IMR-90 (cell line): ENCODE data around the gene VDR. TPM values are rescaled to one million over a fixed set of nuclear protein-coding genes. Genes with fewer than 3 reads are reported as not detected.

Experiments used
- ATAC-seq: fragments of 200-7000 bp; cut with Tn5 transposase; 2 replicates; pipeline ENCODE4 v1.9.1; 2020; ENCODE audit warnings: low read depth, mild to moderate bottlenecking, moderate library complexity
- BruUV-seq: library from RNA; stranded (reverse); fragments of 400-500 nt; replicated peaks from 2 replicates; lab custom pipeline; 2021; lab: Mats Ljungman, UMichigan
- CTCF ChIA-PET: fragments of 300-600 bp; formaldehyde crosslinking; extraction: SDS; loops from one replicate; lab custom pipeline; 2021; ENCODE audit warnings: antibody characterized with exemption; lab: Yijun Ruan, JAX
- POLR2A ChIA-PET: fragments of 300-600 bp; sonication (Branson Sonifier 250); formaldehyde crosslinking; loops from one replicate; lab custom pipeline; 2022; ENCODE audit warnings: antibody characterized with exemption; ENCODE audit not compliant: unreplicated experiment; lab: Charles Lee
- DNase-seq: peaks from one replicate; pipeline ENCODE4 v3.0.0; 2013
- H2AFZ ChIP-seq: replicated peaks from 2 replicates; pipeline ENCODE3; 2013; ENCODE audit warnings: low read length, mild to moderate bottlenecking; ENCODE audit not compliant: poor library complexity
- H2AK5ac ChIP-seq: 2 replicates; pipeline ENCODE4 v1.6.1; 2013; ENCODE audit warnings: low read depth, low read length, inconsistent platforms
- H2AK9ac ChIP-seq: replicated peaks from 2 replicates; pipeline ENCODE3; 2013; ENCODE audit warnings: mild to moderate bottlenecking, low read depth, low read length, moderate library complexity; ENCODE audit not compliant: poor library complexity
- H2BK120ac ChIP-seq: 2 replicates; pipeline ENCODE4 v1.6.1; 2013; ENCODE audit warnings: low read depth, low read length, inconsistent platforms
- H2BK15ac ChIP-seq: 3 replicates; pipeline ENCODE4 v1.6.1; 2013; ENCODE audit warnings: low read depth, low read length, inconsistent platforms
- H2BK20ac ChIP-seq: 2 replicates; pipeline ENCODE4 v1.6.1; 2013; ENCODE audit warnings: low read depth, mild to moderate bottlenecking, inconsistent platforms, low read length, moderate library complexity
- H2BK5ac ChIP-seq: 2 replicates; pipeline ENCODE4 v1.6.1; 2013; ENCODE audit warnings: mild to moderate bottlenecking, low read depth, low read length, inconsistent platforms; ENCODE audit not compliant: poor library complexity, severe bottlenecking
- H3K14ac ChIP-seq: replicated peaks from 2 replicates; pipeline ENCODE4 v1.6.1; 2013; ENCODE audit warnings: low read depth, low read length, inconsistent platforms
- H3K18ac ChIP-seq: 2 replicates; pipeline ENCODE4 v1.6.1; 2013; ENCODE audit warnings: low read depth, low read length, control low read depth
- H3K23ac ChIP-seq: 2 replicates; pipeline ENCODE4 v1.6.1; 2013; ENCODE audit warnings: low read depth, low read length, inconsistent platforms
- H3K27ac ChIP-seq: 2 replicates; pipeline ENCODE4 v1.5.1; 2013; ENCODE audit warnings: mild to moderate bottlenecking, control low read depth, low read length; ENCODE audit not compliant: insufficient read depth
- H3K27me3 ChIP-seq: 2 replicates; pipeline ENCODE4 v1.6.1; 2013; ENCODE audit warnings: low read length; ENCODE audit not compliant: control insufficient read depth, insufficient read depth
- H3K36me3 ChIP-seq: 2 replicates; pipeline ENCODE4 v1.6.1; 2013; ENCODE audit warnings: low read length, mixed read lengths; ENCODE audit not compliant: control insufficient read depth, insufficient read depth
- H3K4ac ChIP-seq: 2 replicates; pipeline ENCODE4 v1.6.1; 2013; ENCODE audit warnings: low read depth, low read length, inconsistent platforms
- H3K4me1 ChIP-seq: 2 replicates; pipeline ENCODE4 v1.6.1; 2013; ENCODE audit warnings: low read length, mixed read lengths; ENCODE audit not compliant: control insufficient read depth, insufficient read depth
- H3K4me2 ChIP-seq: 2 replicates; pipeline ENCODE4 v1.6.1; 2013; ENCODE audit warnings: low read depth, mild to moderate bottlenecking, control low read depth, low read length, moderate library complexity
- H3K4me3 ChIP-seq: 2 replicates; pipeline ENCODE4 v1.5.1; 2013; ENCODE audit warnings: low read depth, mild to moderate bottlenecking, control low read depth, low read length, moderate library complexity; ENCODE audit not compliant: insufficient read depth
- H3K56ac ChIP-seq: 2 replicates; pipeline ENCODE4 v1.6.1; 2013; ENCODE audit warnings: low read length, inconsistent platforms; ENCODE audit not compliant: insufficient read depth; ENCODE audit errors: extremely low read depth
- H3K79me1 ChIP-seq, 2 experiments: 2 replicates each; pipeline ENCODE4 v1.6.1; 2013; ENCODE audit warnings: low read length in 2 of 2, inconsistent platforms in 1 of 2, low read depth in 1 of 2
- H3K9ac ChIP-seq: 2 replicates; pipeline ENCODE4 v1.6.1; 2013; ENCODE audit warnings: low read depth, low read length, control low read depth
- H3K9me1 ChIP-seq: 2 replicates; pipeline ENCODE4 v1.6.1; 2013; ENCODE audit warnings: low read length, inconsistent platforms; ENCODE audit not compliant: insufficient read depth
- H3K9me3 ChIP-seq: 2 replicates; pipeline ENCODE4 v1.6.1; 2013; ENCODE audit warnings: low read length; ENCODE audit not compliant: control insufficient read depth, insufficient read depth
- H4K20me1 ChIP-seq: 2 replicates; pipeline ENCODE4 v1.6.1; 2013; ENCODE audit warnings: low read length, inconsistent platforms; ENCODE audit not compliant: insufficient read depth
- H4K5ac ChIP-seq: 2 replicates; pipeline ENCODE4 v1.6.1; 2013; ENCODE audit warnings: mild to moderate bottlenecking, low read depth, low read length, control low read depth
- H4K8ac ChIP-seq, 2 experiments: 2 replicates each; pipeline ENCODE4 v1.6.1; 2013; ENCODE audit warnings: low read depth in 2 of 2, low read length in 2 of 2, control low read depth in 1 of 2, inconsistent platforms in 1 of 2
- H4K91ac ChIP-seq: 2 replicates; pipeline ENCODE4 v1.6.1; 2013; ENCODE audit warnings: low read depth, low read length, inconsistent platforms; ENCODE audit not compliant: insufficient read depth
- BHLHE40 ChIP-seq: fragments of 150-350 bp; IDR thresholded peaks from 2 replicates; pipeline ENCODE4 v1.6.1; 2016; ENCODE audit warnings: mild to moderate bottlenecking, low read depth, low read length
- CEBPB ChIP-seq: IDR thresholded peaks from 2 replicates; pipeline ENCODE4 v1.6.1; 2012; ENCODE audit warnings: low read depth, low read length, improper control_type of control experiment
- CTCF ChIP-seq: conservative IDR thresholded peaks from 2 replicates; pipeline ENCODE4 v1.5.1; 2012; ENCODE audit warnings: mild to moderate bottlenecking, low read depth, low read length, improper control_type of control experiment
- ELK1 ChIP-seq: fragments of 150-350 bp; IDR thresholded peaks from 2 replicates; pipeline ENCODE4 v1.6.1; 2016; ENCODE audit warnings: low read depth, mild to moderate bottlenecking, low read length, moderate library complexity, borderline replicate concordance
- FOS ChIP-seq: fragments of 150-350 bp; IDR thresholded peaks from 2 replicates; pipeline ENCODE4 v1.6.1; 2016; ENCODE audit warnings: low read depth, low read length
- MXI1 ChIP-seq: IDR thresholded peaks from 2 replicates; pipeline ENCODE4 v1.6.1; 2012; ENCODE audit warnings: low read depth, mild to moderate bottlenecking, low read length, moderate library complexity, borderline replicate concordance
- NFE2L2 ChIP-seq: fragments of 150-350 bp; IDR thresholded peaks from 2 replicates; pipeline ENCODE4 v1.6.1; 2016; ENCODE audit warnings: low read depth, mild to moderate bottlenecking, low read length
- RAD21 ChIP-seq: IDR thresholded peaks from 2 replicates; pipeline ENCODE4 v1.6.1; 2012; ENCODE audit warnings: low read length, improper control_type of control experiment
- RFX5 ChIP-seq: IDR thresholded peaks from 2 replicates; pipeline ENCODE4 v1.8.0; 2012; ENCODE audit warnings: low read depth, mild to moderate bottlenecking, low read length, moderate library complexity
- SMC3 ChIP-seq: fragments of 150-350 bp; IDR thresholded peaks from 2 replicates; pipeline ENCODE4 v1.6.1; 2016; ENCODE audit warnings: low read depth, mild to moderate bottlenecking, antibody characterized with exemption, low read length, moderate library complexity
- USF2 ChIP-seq: fragments of 150-350 bp; IDR thresholded peaks from 2 replicates; pipeline ENCODE4 v1.6.1; 2017; ENCODE audit warnings: mild to moderate bottlenecking, antibody characterized with exemption, low read length, low read depth
- WGBS, 2 experiments: methylation state at CpG; one replicate each; pipeline versions ENCODE4 v1.1.5 to v1.1.7; 2013; ENCODE audit warnings: missing lambda C conversion rate in 2 of 2; ENCODE audit not compliant: insufficient read length in 1 of 2; ENCODE audit errors: extremely low coverage in 2 of 2; 5-methylcytosine and 5-hydroxymethylcytosine counted together
- dilution Hi-C: fragments of 300-500 bp; cut with HindIII; formaldehyde crosslinking; loops from one replicate; pipeline ENCODE4 v1.14.3; 2018; ENCODE audit warnings: low sequenced_read_pairs; ENCODE audit not compliant: unreplicated experiment
- in situ Hi-C: fragments of 300-500 bp; cut with MboI; formaldehyde crosslinking; loops from 3 replicates; pipeline ENCODE4 v1.14.3; 2019; ENCODE audit warnings: low sequenced_read_pairs, inconsistent platforms, mixed read lengths
- intact Hi-C: fragments of 100-400 bp; cut with micrococcal nuclease; formaldehyde crosslinking; loops from 2 replicates; pipeline ENCODE4 v1.10.0; 2022
- polyA plus RNA-seq, 3 experiments: library from polyadenylated mRNA; depleted of rRNA; stranded (reverse); fragments of >200 nt; gene quantifications; 2 replicates each; pipeline ENCODE4 v1.2.3, GENCODE V29; 2012; ENCODE audit warnings: low replicate concordance in 1 of 3
- total RNA-seq: library from RNA; depleted of rRNA; stranded (reverse); fragments of >200 nt; gene quantifications from 2 replicates; pipeline ENCODE4 v1.2.3, GENCODE V29; 2012

VDR gene
- total and polyA plus RNA-seq, 2 of the 4 experiments (the other 2 are of a cell fraction), result 5.4 to 8.5 TPM

GRCh38 chr12:47823422-47824086, 81.2 kb downstream of the VDR start (continued):
- TF ChIP-seq NFE2L2, result no peak

GRCh38 chr12:47822863-47823262, 81.9 kb downstream of the VDR start:
- Histone ChIP-seq H3K56ac (0 out of 2 replicates have a peak overlapping the region, but pooled peaks have one; percentile 3), H2BK120ac (no peak overlapping the region; the same call in 1 of the 2 replicates), H3K4me1 (peaks cover 25% of the 10 kb centered on the region), H2AFZ (no peak overlapping the region), H3K4ac (peak overlapping the region; percentile 58; the same call in 1 of the 2 replicates), H3K23ac (no peak overlapping the region), H4K5ac (peak overlapping the region; percentile 22; the same call in 1 of the 2 replicates), H3K9me1 (peaks cover 16% of the 10 kb centered on the region), H3K4me2 (no peak overlapping the region), H4K8ac (peak overlapping the region in 1 of 2 experiments; percentile 24; a peak in 1 of 4 replicates), H4K91ac (0 out of 2 replicates have a peak overlapping the region, but pooled peaks have one; percentile 56), H3K18ac (no peak overlapping the region; the same call in 1 of the 2 replicates), H4K20me1 (peaks cover 12% of the 10 kb centered on the region), H3K27me3 (no peaks in the 10 kb centered on the region), H3K4me3 (no peak overlapping the region), H2BK15ac (0 out of 3 replicates have a peak overlapping the region, but pooled peaks have one; percentile 99), H2AK5ac (0 out of 2 replicates have a peak overlapping the region, but pooled peaks have one; percentile 47), H2AK9ac (no peak overlapping the region), H3K9ac (no peak overlapping the region), H3K9me3 (no peaks in the 10 kb centered on the region), H2BK5ac (no peak overlapping the region), H2BK20ac (no peak overlapping the region; the same call in 1 of the 2 replicates), H3K14ac (no peak overlapping the region), H3K27ac (no peak overlapping the region), H3K36me3 (no peaks in the 10 kb centered on the region), H3K79me1 (peaks cover 0 to 22% of the 10 kb centered on the region in 2 experiments; a peak in 2 of 4 replicates)
- no TSS peak for BruUV-seq
- ATAC-seq (no peak), DNase-seq (no peak)
- intact Hi-C loops, result no loop called here
- in situ Hi-C loops, result no loop called here
- WGBS, 2 experiments, result 80% methylated on average over 1 of the region's 3 CpGs; no CpG with 5 or more reads in 1 of the 2 experiments
- dilution Hi-C loops, result no loop called here
- CTCF ChIA-PET, result interaction anchor here (1.1 kb wide), 1 partner anchor 15 kb away, joined by 3 read pairs; no protein-coding TSS in a partner anchor
- POLR2A ChIA-PET, result no interaction called here
- TF ChIP-seq CEBPB (no peak), SMC3 (no peak), MXI1 (no peak), ELK1 (no peak), FOS (no peak), CTCF (no peak), NFE2L2 (no peak), RFX5 (no peak), RAD21 (no peak), USF2 (no peak), BHLHE40 (no peak)
